Tibial nerve (tissue), 4 donors: Measurements from ENCODE around the gene FGGY.

Experiments
- CTCF ChIP-seq, 5 experiments: fragments of 200-600 bp in 3 of 5; fragments of 450-650 bp in 2 of 5; sonication (generic) in 3 of 5; IDR thresholded peaks; one replicate each; pipeline ENCODE4 v1.5.1; 2016 to 2019; ENCODE audit warnings: antibody characterized with exemption in 5 of 5, mild to moderate bottlenecking in 3 of 5, moderate library complexity in 2 of 5
- EP300 ChIP-seq, 2 donors: sonication (generic); formaldehyde crosslinking; IDR thresholded peaks; one replicate each; pipeline ENCODE4 v1.6.1; 2017; ENCODE audit warnings: antibody characterized with exemption in 2 of 2, mild to moderate bottlenecking in 1 of 2
- POLR2A ChIP-seq, 2 donors: fragments of 450-650 bp; IDR thresholded peaks; one replicate each; pipeline ENCODE4 v1.6.1; 2017; ENCODE audit warnings: antibody characterized with exemption in 2 of 2, mild to moderate bottlenecking in 2 of 2, moderate library complexity in 2 of 2

DNA sequence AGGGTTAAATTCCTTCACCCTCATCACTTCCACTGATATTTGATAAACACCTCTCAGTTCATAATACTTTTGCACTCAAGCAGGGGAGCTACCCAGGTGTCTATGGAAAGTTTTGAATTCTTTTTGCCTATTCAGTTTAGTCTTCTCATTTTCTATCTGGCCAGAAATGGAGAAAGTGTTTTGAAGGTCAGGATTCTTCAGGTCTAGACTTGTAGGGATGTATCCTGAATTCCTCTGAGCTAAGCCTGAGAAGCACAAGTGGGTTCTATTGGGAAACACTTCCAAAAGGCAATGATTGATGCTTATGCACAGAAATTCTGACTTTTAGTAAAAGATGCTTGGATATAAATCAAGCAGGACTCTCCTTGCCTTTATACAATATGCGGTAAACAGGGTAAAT, 300.1 kb downstream of the FGGY start:
- TF ChIP-seq CTCF (IDR thresholded peaks at IDR 0.05) (no peak), EP300 (IDR thresholded peaks at IDR 0.05) (no peak), POLR2A (IDR thresholded peaks at IDR 0.05) (no peak)
